ENCODE measurements around the gene SOWAHC.
"Not testable (repeated sequence)": the region's sequence is repeated elsewhere in the genome, so short reads cannot be mapped to it uniquely, and the experiment has no call there.

The SOWAHC gene

GRCh38 chr2:109613081-109613921 is 863 bp upstream of the SOWAHC start:
- intact Hi-C loops (cut with DNase I): no loop called here
- peak in 23 of 42 donors; percentile 11 to 71 (median 30) for DNase-seq

GRCh38 chr2:109614715-109615636 is 812 bp downstream of the SOWAHC start:
- intact Hi-C loops (cut with DNase I): no loop called here
- DNase-seq: peak in 4 of 42 donors; percentile 3 to 46 (median 15)

DNA sequence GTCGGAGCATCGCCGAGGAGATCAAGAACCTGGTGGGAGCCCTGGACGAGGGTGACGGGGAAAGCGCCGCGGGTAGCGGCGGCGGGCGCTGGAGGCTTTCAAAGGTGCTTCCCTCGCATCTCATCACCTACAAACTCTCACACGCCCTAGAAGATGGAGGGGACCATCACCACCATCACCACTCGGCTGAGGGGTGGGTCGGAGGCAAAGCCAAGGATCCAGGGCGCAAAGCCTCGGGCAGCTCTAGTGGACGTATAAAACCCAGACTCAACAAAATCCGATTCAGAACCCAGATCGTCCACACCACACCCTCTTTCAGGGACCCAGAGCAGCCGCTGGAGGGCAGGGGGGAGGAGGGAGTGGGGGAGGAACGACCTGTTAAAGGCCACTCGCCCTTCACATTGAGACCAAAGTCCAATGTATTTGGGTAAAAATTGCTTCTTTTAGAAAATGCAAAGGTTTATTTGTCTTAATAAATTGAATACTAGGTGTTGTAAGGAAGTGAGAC is 1.5 kb downstream of the SOWAHC start:
- DNase-seq: no peak
- intact Hi-C loops (cut with DNase I): no loop called here

DNA sequence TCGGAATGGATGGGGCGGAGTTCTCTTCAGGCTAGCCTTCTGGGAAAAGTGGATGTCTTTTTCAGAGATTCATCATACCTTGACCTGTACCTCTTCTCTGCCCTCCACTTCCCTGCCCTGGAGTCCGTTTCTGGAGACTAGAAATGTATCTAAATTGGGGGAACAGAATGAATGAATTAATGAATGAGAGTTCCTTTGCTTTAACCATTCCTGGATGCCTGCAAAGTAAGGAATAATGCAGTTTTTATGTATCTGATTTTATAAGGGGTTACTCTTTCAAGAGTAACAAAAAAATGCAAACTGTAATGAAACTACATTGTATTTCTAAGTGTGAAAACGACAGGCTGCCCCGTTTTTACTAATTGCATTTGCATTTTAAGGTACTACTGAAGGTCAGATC is 2.0 kb downstream of the SOWAHC start:
- intact Hi-C loops (cut with DNase I): no loop called here
- DNase-seq: no peak

DNA sequence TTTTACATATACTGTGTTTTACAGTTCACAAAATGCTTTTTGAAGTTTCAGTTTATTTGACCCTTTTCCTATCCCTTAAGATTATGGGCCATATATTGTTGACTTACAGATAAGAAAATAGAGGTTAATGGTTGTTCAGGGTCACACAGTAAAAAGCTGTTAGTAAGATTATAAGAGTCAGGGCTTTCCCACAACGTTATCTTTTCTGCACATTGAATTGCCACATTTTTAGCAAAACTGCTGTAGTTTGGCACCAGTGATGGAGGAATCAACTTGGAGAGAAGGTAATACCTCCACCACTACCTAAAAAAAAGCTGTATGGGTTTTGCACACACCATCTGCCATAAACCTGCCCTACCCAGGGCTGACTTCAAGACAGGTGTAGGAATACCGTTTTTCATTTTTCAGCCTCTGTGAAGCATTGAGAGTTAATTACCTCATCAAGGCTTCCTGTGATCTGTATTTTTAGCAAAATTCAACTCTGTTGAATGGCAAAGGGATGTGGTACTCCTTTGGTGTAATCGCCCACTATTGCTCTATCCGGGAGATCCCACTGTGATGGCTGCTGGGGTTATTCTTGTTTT is 5.0 kb downstream of the SOWAHC start:
- no peak for DNase-seq
- intact Hi-C loops (cut with DNase I): no loop called here

DNA sequence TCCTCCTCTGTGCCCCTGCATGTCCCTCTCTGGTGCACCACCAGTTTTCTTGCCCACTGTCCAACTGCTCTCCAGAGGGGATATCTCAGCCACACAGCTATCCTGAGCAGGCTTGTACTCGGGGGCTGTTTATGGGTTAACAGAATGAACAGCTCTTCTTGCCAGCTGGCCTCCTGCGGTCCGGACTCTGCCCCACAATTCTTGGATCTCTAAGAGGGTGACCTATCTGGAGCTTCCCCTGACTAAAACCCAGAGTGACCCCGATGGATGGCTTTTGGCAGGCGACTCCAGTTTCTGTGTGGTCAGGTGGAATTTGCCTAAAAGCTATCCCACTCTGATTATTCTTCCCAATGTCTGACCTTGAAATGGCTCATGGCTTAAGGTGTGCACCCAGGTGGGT is 9.1 kb downstream of the SOWAHC start:
- intact Hi-C loops (cut with DNase I): no loop called here
- DNase-seq: no peak

DNA sequence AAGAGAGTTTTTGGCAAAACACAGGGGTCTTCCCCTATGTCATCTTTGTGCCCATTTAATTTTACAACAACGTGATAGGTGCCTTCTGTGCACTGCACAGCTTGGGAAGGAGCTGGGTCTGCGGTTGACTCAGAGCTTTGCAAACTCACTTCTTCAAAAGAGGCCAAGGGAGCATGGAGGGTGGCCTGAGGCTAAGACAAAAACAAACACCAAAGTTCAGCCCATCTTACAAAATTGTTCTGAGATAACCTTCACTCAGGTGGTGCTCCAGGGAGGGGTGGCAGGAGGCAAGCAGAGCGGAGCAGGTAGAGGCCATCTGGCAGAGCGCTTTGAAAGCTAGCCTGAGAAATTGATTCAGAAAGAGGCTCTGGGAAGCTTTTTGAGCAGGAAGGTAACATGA is 9.8 kb downstream of the SOWAHC start:
- intact Hi-C loops (cut with DNase I): no loop called here
- DNase-seq: no peak

DNA sequence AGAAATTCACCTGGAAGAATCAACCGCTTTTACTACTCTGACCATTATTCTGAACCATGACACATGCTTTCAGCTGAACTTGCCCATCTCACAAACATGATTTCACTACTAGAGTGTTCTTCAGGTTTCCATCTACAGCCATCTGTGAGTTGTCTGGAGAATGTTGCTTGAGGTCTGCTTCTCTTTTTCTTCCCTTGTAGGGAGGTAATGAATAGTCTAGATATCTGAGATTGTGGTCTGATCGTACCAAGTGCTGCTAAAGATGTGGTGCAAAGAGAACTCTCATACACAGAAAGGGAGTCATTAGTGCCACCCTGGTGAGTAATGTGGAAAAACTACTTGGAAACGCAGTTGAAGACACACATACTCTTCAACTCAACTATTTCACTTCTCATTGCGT is 10.2 kb downstream of the SOWAHC start:
- intact Hi-C loops (cut with DNase I): no loop called here
- DNase-seq: no peak

- intact Hi-C loops (cut with DNase I); DNase-seq: not testable (repeated sequence)
Observed at GRCh38 chr2:109628321-109628720, 14.2 kb downstream of the SOWAHC start.

GRCh38 chr2:109629867-109630266 is 15.7 kb downstream of the SOWAHC start:
- DNase-seq: peak in 1 of 42 donors; percentile 21
- intact Hi-C loops (cut with DNase I): no loop called here

DNA sequence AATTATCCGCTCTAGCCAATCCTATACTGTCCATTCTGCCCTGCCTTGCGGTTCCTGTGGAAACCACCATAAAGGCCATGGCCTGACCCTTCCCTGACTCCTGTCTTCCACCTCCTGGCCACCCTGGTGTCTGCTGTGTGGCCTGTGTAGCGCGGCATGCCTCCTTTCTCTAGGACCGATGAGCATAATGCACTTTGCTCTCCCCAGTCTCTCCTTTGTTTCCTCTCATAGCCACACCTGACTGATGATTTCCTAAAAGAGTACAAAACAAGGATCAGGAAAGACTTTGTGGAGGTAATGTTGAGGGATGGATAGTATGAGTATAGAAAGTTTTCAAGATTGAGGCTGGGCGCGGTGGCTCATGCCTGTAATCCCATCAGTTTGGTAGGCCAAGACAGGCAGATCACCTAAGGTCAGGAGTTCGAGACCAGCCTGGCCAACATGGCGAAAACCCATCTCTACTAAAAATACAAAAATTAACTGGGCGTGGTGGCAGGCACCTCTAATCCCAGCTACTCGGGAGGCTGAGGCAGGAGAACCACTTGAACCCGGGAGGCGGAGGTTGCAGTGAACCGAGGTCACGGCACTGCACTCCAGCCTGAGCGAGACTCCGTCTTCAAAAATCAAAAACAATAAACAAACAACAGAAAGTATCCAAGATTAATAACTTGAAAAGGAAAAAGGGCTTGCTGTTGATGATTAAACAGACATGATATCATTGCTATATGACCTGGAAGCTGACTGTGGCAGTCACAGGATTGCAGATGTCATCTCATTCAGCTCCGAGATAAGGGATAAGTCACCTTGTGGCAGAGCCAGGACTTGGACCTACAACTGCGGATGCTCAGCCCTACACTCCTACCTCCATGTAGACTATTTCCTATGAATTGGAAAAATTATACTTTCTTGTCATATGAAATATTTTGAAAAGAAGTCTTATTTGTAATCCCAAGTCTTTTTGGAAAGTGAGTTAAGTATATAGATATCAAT is 16.6 kb downstream of the SOWAHC start:
- no peak for DNase-seq
- intact Hi-C loops (cut with DNase I): no loop called here

- intact Hi-C loops (cut with DNase I): no loop called here
- no peak for DNase-seq
Observed at GRCh38 chr2:109631741-109632140, 17.6 kb downstream of the SOWAHC start.

GRCh38 chr2:109632158-109632789 is 18.1 kb downstream of the SOWAHC start:
- intact Hi-C loops (cut with DNase I): no loop called here
- no peak for DNase-seq

GRCh38 chr2:109633284-109633961 is 19.3 kb downstream of the SOWAHC start:
- no peak for DNase-seq
- intact Hi-C loops (cut with DNase I): no loop called here

DNA sequence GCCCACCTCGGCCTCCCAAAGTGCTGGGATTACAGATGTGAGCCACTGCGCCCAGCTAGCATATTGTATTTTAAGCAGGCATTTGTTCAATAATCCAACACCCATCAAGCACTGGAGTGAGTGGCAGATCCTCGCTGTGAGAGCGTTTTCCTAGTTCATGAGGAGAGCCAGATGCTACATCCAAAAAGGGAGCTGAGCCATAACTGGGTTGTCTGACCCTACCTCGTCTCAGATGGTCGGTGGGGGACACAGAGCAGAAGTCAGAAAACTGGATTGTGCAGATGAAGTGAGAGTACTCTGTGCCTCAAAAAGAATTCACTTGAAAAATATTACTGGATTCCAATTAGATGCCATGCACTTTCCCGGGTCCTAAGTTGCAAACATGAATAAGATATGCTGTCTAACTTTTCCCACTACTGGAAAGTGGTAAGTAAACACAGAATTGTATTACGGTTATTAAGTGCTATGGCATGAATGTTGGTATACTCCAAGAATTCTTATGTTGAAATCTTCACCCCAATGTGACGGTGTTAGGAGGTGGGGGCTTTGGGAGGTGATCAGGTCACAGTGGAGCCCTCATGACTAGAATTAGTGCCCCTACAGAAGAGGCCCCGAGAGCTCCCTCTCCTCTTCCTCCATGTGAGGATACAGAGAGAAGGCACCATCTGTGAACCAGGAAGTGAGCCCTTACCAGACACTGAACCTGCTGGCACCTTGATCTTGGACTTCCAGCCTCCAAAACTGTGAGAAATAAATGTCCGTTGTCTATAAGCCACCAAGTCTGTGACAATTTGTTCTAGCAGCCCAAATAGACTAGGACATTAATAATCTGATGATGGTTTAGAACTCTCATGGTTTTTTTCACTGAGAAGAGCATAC is 21.5 kb downstream of the SOWAHC start:
- no peak for DNase-seq
- intact Hi-C loops (cut with DNase I): no loop called here

GRCh38 chr2:109636317-109636716 is 22.2 kb downstream of the SOWAHC start:
- no peak for DNase-seq
- intact Hi-C loops (cut with DNase I): no loop called here
